HCT116 (cell line): Measurements from ENCODE around the gene BLOC1S3. TPM values are rescaled to one million over a fixed set of nuclear protein-coding genes. Genes with fewer than 3 reads are reported as not detected.
A peak's percentile ranks its signal among the peaks of the same experiment; 100 is the strongest.

Source experiments
- ATAC-seq: fragments of 200-7000 bp; cut with Tn5 transposase; 2 replicates; pipeline ENCODE4 v1.9.1; 2020; ENCODE audit warnings: mild to moderate bottlenecking, moderate library complexity
- BruUV-seq: library from RNA; stranded (reverse); fragments of 400-500 nt; replicated peaks from 2 replicates; lab custom pipeline; 2021; lab: Mats Ljungman, UMichigan
- CTCF ChIA-PET: fragments of 300-600 bp; sonication (Branson Sonifier 250); formaldehyde crosslinking; loops from one replicate; lab custom pipeline; 2021; ENCODE audit warnings: antibody characterized with exemption; lab: Charles Lee
- POLR2A ChIA-PET: fragments of 300-600, 350-600 bp; sonication (Branson Sonifier 250); formaldehyde crosslinking; loops from one replicate; lab custom pipeline; 2021; ENCODE audit warnings: antibody characterized with exemption; lab: Charles Lee
- RAD21 ChIA-PET, 2 experiments: fragments of 300-600 bp; sonication (Branson Sonifier 250); formaldehyde crosslinking; loops; one replicate each; lab custom pipeline; 2023; ENCODE audit warnings: low total read pairs in 2 of 2; ENCODE audit not compliant: uncharacterized antibody in 2 of 2, unreplicated experiment in 2 of 2, low non-redundant PET in 1 of 2; lab: Charles Lee
- DNase-seq: peaks from one replicate; pipeline ENCODE4 v3.0.0-alpha.2; 2010; ENCODE audit warnings: low read depth, low spot score
- H2AFZ ChIP-seq: fragments of 200-600 bp; shearing (Covaris generic), sonication (generic); 2 replicates; pipeline ENCODE4 v1.6.1; 2017; ENCODE audit warnings: low read depth, mixed run types, mixed read lengths, antibody characterized with exemption, low read length; ENCODE audit not compliant: poor library complexity, severe bottlenecking
- H3K27ac ChIP-seq: 2 replicates; pipeline ENCODE4 v1.5.1; 2012; ENCODE audit warnings: low read depth, low read length
- H3K27me3 ChIP-seq: fragments of 200-600 bp; sonication (generic); 2 replicates; pipeline ENCODE4 v1.6.1; 2016; ENCODE audit warnings: mixed run types, low read length, mixed read lengths; ENCODE audit not compliant: insufficient read depth
- H3K36me3 ChIP-seq, 2 experiments: fragments of 200-500 bp in 1 of 2; fragments of 200-600 bp in 1 of 2; sonication (Bioruptor generic) in 1 of 2; sonication (generic) in 1 of 2; 2 replicates each; pipeline versions ENCODE4 v1.5.1 to v1.6.1; 2014 to 2016; ENCODE audit warnings: low read length in 2 of 2, inconsistent platforms in 1 of 2, mixed read lengths in 1 of 2, mixed run types in 1 of 2; ENCODE audit not compliant: insufficient read depth in 2 of 2, control insufficient read depth in 1 of 2
- H3K4me1 ChIP-seq, 2 experiments: fragments of 200-600 bp in 1 of 2; sonication (generic) in 1 of 2; 2 replicates each; pipeline versions ENCODE4 v1.5.1 to v1.6.1; 2012 to 2017; ENCODE audit warnings: low read length in 2 of 2, inconsistent platforms in 1 of 2, mild to moderate bottlenecking in 1 of 2, mixed read lengths in 1 of 2, mixed run types in 1 of 2, moderate library complexity in 1 of 2; ENCODE audit not compliant: insufficient read depth in 2 of 2, control insufficient read depth in 1 of 2
- H3K4me2 ChIP-seq: fragments of 200-600 bp; sonication (generic); 2 replicates; pipeline ENCODE4 v1.6.1; 2017; ENCODE audit warnings: mixed run types, low read length, mixed read lengths
- H3K4me3 ChIP-seq, 2 experiments: fragments of 200-600 bp in 1 of 2; sonication (generic) in 1 of 2; replicated peaks in 1 of 2; 2 replicates each; pipeline ENCODE4 v1.5.1; 2011 to 2016; ENCODE audit warnings: low read length in 2 of 2, control low read depth in 1 of 2, low read depth in 1 of 2, mild to moderate bottlenecking in 1 of 2, mixed read lengths in 1 of 2, mixed run types in 1 of 2
- H3K79me2 ChIP-seq: fragments of 200-600 bp; sonication (generic); 2 replicates; pipeline ENCODE4 v1.6.1; 2017; ENCODE audit warnings: mild to moderate bottlenecking, mixed run types, low read length, moderate library complexity, mixed read lengths; ENCODE audit not compliant: insufficient read depth
- H3K9ac ChIP-seq: fragments of 200-600 bp; sonication (generic); 2 replicates; pipeline ENCODE4 v1.6.1; 2016; ENCODE audit warnings: low read length, mixed read lengths
- H3K9me2 ChIP-seq: fragments of 200-600 bp; sonication (generic), shearing (Covaris generic); 2 replicates; pipeline ENCODE4 v1.6.1; 2017; ENCODE audit warnings: mixed run types, mild to moderate bottlenecking, moderate library complexity; ENCODE audit not compliant: insufficient read depth
- H3K9me3 ChIP-seq, 2 experiments: fragments of 200-500 bp in 1 of 2; fragments of 200-600 bp in 1 of 2; sonication (Bioruptor generic) in 1 of 2; sonication (generic) in 1 of 2; 2 replicates each; pipeline ENCODE4 v1.6.1; 2014 to 2017; ENCODE audit warnings: low read length in 2 of 2, mixed read lengths in 2 of 2, inconsistent platforms in 1 of 2, low read depth in 1 of 2, mild to moderate bottlenecking in 1 of 2, mixed run types in 1 of 2, moderate library complexity in 1 of 2; ENCODE audit not compliant: control insufficient read depth in 1 of 2, insufficient read depth in 1 of 2
- H4K20me1 ChIP-seq: fragments of 200-600 bp; sonication (generic), shearing (Covaris generic); 2 replicates; pipeline ENCODE4 v1.6.1; 2017; ENCODE audit warnings: mixed run types, mild to moderate bottlenecking, moderate library complexity; ENCODE audit not compliant: insufficient read depth
- CEBPB ChIP-seq: IDR thresholded peaks from 2 replicates; pipeline ENCODE4 v1.6.1; 2012; ENCODE audit warnings: low read depth
- EGR1 ChIP-seq: IDR thresholded peaks from 2 replicates; pipeline ENCODE4 v1.6.1; 2012; ENCODE audit warnings: low read depth
- ELF1 ChIP-seq: IDR thresholded peaks from 2 replicates; pipeline ENCODE4 v1.6.1; 2012; ENCODE audit warnings: low read depth, borderline replicate concordance
- EZH2 ChIP-seq: fragments of 200-600 bp; sonication (generic); IDR thresholded peaks from 2 replicates; pipeline ENCODE4 v1.6.1; 2017; ENCODE audit warnings: antibody characterized with exemption, mixed run types
- EZH2phosphoT487 ChIP-seq: fragments of 200-600 bp; IDR thresholded peaks from 2 replicates; pipeline ENCODE4 v1.6.1; 2018; ENCODE audit warnings: antibody characterized with exemption, borderline replicate concordance
- FOSL1 ChIP-seq: IDR thresholded peaks from 2 replicates; pipeline ENCODE4 v1.6.1; 2012; ENCODE audit warnings: low read depth
- POLR2A ChIP-seq: IDR thresholded peaks from 2 replicates; pipeline ENCODE4 v1.7.0; 2011; ENCODE audit warnings: borderline replicate concordance; ENCODE audit not compliant: insufficient read depth, insufficient read length; ENCODE audit errors: extremely low read depth
- POLR2AphosphoS5 ChIP-seq: IDR thresholded peaks from 2 replicates; pipeline ENCODE4 v1.6.1; 2011; ENCODE audit warnings: mild to moderate bottlenecking, low read depth, low read length, moderate library complexity
- SRF ChIP-seq: IDR thresholded peaks from 2 replicates; pipeline ENCODE4 v1.6.1; 2012; ENCODE audit warnings: low read depth
- TCF7L2 ChIP-seq: IDR thresholded peaks from 2 replicates; pipeline ENCODE4 v1.7.0; 2011; ENCODE audit warnings: borderline replicate concordance, inconsistent platforms; ENCODE audit not compliant: insufficient read depth, insufficient read length; ENCODE audit errors: extremely low read depth
- YY1 ChIP-seq: IDR thresholded peaks from 2 replicates; pipeline ENCODE4 v1.6.1; 2011; ENCODE audit warnings: low read length, low read depth, moderate library complexity, mild to moderate bottlenecking; ENCODE audit not compliant: insufficient replicate concordance; ENCODE audit errors: extremely low read depth
- ZNF274 ChIP-seq: fragments of 200-500 bp; sonication (Bioruptor generic); IDR thresholded peaks from 2 replicates; pipeline ENCODE4 v1.6.1; 2014; ENCODE audit warnings: mild to moderate bottlenecking, low read depth, low read length, inconsistent platforms
- intact Hi-C: fragments of 100-400 bp; cut with micrococcal nuclease; formaldehyde crosslinking; loops from 2 replicates; pipeline ENCODE4 v1.10.0; 2022
- total RNA-seq: library from RNA; stranded (reverse); gene quantifications from one replicate; pipeline ENCODE4 v1.2.1, GENCODE V29; 2021; ENCODE audit not compliant: unreplicated experiment
- TF ChIP-seq, protein P1 (sequence below): IDR thresholded peaks from 2 replicates; pipeline ENCODE4 v1.6.1; 2011; ENCODE audit warnings: mild to moderate bottlenecking, low read length, moderate library complexity; ENCODE audit not compliant: insufficient replicate concordance; ENCODE audit errors: extremely low read depth
- TF ChIP-seq, protein P2 (sequence below): IDR thresholded peaks from 2 replicates; pipeline ENCODE4 v1.6.1; 2012
- TF ChIP-seq, protein P3 (sequence below): IDR thresholded peaks from 2 replicates; pipeline ENCODE4 v1.6.1; 2012

The BLOC1S3 gene
- total RNA-seq, 1 experiment from 2014 or later: 12.2 TPM

DNA sequence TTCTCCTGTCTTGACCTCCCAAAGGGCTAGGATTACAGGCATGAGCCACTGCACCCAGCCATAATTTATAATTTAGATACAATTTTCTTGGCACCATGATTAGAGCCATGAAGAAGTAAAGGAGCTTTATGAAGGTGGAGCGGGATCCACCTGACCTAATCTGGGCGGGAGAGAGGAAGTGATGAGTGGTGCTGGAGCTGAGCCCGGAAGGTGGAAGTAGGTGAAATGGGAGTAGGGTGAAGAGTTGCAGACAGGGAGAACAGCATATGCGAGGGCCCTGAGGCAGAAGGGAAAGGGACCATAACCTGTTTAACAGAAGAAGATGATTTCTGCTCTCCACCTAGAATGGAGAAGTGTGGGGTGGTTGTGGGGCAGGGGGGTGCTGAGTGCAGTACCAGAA lies 4.2 kb downstream of the BLOC1S3 start:
- ChIA-PET CTCF (no interaction called here), RAD21 (no interaction called here), POLR2A (no interaction called here)
- no TSS peak for BruUV-seq
- DNase-seq (no peak), ATAC-seq (no peak)
- H2AFZ ChIP-seq: no peak overlapping the region
- H3K79me2 ChIP-seq: peaks cover 10% of the 10 kb centered on the region
- no peaks in the 10 kb centered on the region for H3K36me3 ChIP-seq
- no peaks in the 10 kb centered on the region for H3K27me3 ChIP-seq
- H3K9me2 ChIP-seq: no peaks in the 10 kb centered on the region
- H4K20me1 ChIP-seq: no peaks in the 10 kb centered on the region
- H3K4me1 ChIP-seq: peaks cover 14 to 19% of the 10 kb centered on the region in 2 experiments; a peak in 3 of 4 replicates
- no peaks in the 10 kb centered on the region for H3K9me3 ChIP-seq
- peak overlapping the region; percentile 49 for H3K4me2 ChIP-seq
- no peak overlapping the region for H3K9ac ChIP-seq
- intact Hi-C loops: loop anchor here (10.0 kb wide), 1 partner anchor 62 kb away; the partner anchor contains the start of gene EXOC3L2
- no peak overlapping the region for H3K27ac ChIP-seq
- TF ChIP-seq, protein P1, sequence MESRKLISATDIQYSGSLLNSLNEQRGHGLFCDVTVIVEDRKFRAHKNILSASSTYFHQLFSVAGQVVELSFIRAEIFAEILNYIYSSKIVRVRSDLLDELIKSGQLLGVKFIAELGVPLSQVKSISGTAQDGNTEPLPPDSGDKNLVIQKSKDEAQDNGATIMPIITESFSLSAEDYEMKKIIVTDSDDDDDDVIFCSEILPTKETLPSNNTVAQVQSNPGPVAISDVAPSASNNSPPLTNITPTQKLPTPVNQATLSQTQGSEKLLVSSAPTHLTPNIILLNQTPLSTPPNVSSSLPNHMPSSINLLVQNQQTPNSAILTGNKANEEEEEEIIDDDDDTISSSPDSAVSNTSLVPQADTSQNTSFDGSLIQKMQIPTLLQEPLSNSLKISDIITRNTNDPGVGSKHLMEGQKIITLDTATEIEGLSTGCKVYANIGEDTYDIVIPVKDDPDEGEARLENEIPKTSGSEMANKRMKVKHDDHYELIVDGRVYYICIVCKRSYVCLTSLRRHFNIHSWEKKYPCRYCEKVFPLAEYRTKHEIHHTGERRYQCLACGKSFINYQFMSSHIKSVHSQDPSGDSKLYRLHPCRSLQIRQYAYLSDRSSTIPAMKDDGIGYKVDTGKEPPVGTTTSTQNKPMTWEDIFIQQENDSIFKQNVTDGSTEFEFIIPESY: no peak
- TF ChIP-seq TCF7L2: no peak
- no peak for TF ChIP-seq FOSL1
- TF ChIP-seq SRF: no peak
- TF ChIP-seq POLR2AphosphoS5: 0 out of 2 replicates have a peak, but pooled peaks have one; percentile 30
- TF ChIP-seq, protein P2, sequence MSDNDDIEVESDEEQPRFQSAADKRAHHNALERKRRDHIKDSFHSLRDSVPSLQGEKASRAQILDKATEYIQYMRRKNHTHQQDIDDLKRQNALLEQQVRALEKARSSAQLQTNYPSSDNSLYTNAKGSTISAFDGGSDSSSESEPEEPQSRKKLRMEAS: no peak
- H3K4me3 ChIP-seq: no peak overlapping the region

DNA sequence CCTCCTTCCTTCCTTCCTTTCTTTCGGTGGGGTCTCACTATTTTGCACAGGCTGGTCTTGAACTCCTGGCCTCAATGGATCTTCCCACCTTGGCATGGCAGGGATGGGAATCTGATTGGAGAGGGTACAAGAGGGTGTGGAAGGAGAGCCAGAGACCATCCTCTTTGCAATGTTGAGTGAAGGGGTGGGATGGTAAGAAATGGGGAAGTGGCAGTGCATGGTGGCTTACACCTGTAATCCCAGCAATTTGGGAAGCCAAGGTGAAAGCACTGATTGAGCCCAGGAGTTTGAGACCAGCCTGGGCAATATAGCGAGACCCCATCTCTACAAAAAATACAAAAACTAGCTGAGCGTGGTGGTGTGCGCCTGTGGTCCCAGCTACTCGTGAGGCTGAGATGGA lies 5.5 kb downstream of the BLOC1S3 start:
- ATAC-seq: no peak
- TF ChIP-seq POLR2AphosphoS5 (no peak), ELF1 (no peak), ZNF274 (no peak), POLR2A (no peak), FOSL1 (no peak), YY1 (no peak), SRF (no peak), EGR1 (no peak), EZH2phosphoT487 (no peak), CEBPB (no peak), EZH2 (no peak)
- TF ChIP-seq, protein P1: no peak
- TF ChIP-seq, protein P3, sequence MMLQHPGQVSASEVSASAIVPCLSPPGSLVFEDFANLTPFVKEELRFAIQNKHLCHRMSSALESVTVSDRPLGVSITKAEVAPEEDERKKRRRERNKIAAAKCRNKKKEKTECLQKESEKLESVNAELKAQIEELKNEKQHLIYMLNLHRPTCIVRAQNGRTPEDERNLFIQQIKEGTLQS: no peak

More for the DNA sequence above, 5.5 kb downstream of the BLOC1S3 start:
- Histone ChIP-seq H3K27me3 (no peaks in the 10 kb centered on the region), H3K9me2 (no peaks in the 10 kb centered on the region), H3K79me2 (peaks cover 10% of the 10 kb centered on the region), H4K20me1 (no peaks in the 10 kb centered on the region), H3K36me3 (no peaks in the 10 kb centered on the region), H3K4me2 (no peak overlapping the region), H3K4me3 (no peak overlapping the region), H2AFZ (no peak overlapping the region), H3K4me1 (peaks cover 14 to 19% of the 10 kb centered on the region in 2 experiments; a peak in 3 of 4 replicates), H3K9me3 (no peaks in the 10 kb centered on the region), H3K9ac (no peak overlapping the region), H3K27ac (no peak overlapping the region)
- intact Hi-C loops: loop anchor here (10.0 kb wide), 1 partner anchor 61 kb away; the partner anchor contains the start of gene EXOC3L2
- RAD21 ChIA-PET: no interaction called here
- BruUV-seq: no TSS peak
- POLR2A ChIA-PET: no interaction called here
- CTCF ChIA-PET: no interaction called here
- no peak for DNase-seq
